Measurements from ENCODE around the gene PRKAR2B.

The PRKAR2B gene

GRCh38 chr7:107091306-107091705 is 46.8 kb downstream of the PRKAR2B start:
- TF ChIP-seq TAF1 (IDR thresholded peaks at IDR 0.05; ENCODE audit: borderline replicate concordance, insufficient read depth, low read length) (no peak), REST (IDR thresholded peaks at IDR 0.05; ENCODE audit: insufficient read depth in 1 of 2, low read depth in 2 of 2, low read length in 2 of 2) (no peak), POLR2AphosphoS5 (IDR thresholded peaks at IDR 0.05; ENCODE audit: low read depth, low read length) (no peak), FOXP2 (optimal IDR thresholded peaks at IDR 0.05; ENCODE audit: borderline replicate concordance, extremely low read depth, extremely low read length, insufficient read depth) (no peak), SIN3A (IDR thresholded peaks at IDR 0.05; ENCODE audit: borderline replicate concordance, insufficient read depth, low read length) (no peak)

GRCh38 chr7:107100824-107101223 is 56.3 kb downstream of the PRKAR2B start:
- no peak for TF ChIP-seq FOXP2 (optimal IDR thresholded peaks at IDR 0.05; ENCODE audit: borderline replicate concordance, extremely low read depth, extremely low read length, insufficient read depth)
- TF ChIP-seq SIN3A (IDR thresholded peaks at IDR 0.05; ENCODE audit: borderline replicate concordance, insufficient read depth, low read length) = no peak
- TF ChIP-seq TAF1 (IDR thresholded peaks at IDR 0.05; ENCODE audit: borderline replicate concordance, insufficient read depth, low read length) = no peak
- no peak for TF ChIP-seq POLR2AphosphoS5 (IDR thresholded peaks at IDR 0.05; ENCODE audit: low read depth, low read length)
- no peak for TF ChIP-seq REST (IDR thresholded peaks at IDR 0.05; ENCODE audit: insufficient read depth in 1 of 2, low read depth in 2 of 2, low read length in 2 of 2)

GRCh38 chr7:107103369-107103768 is 58.9 kb downstream of the PRKAR2B start:
- TF ChIP-seq FOXP2 (optimal IDR thresholded peaks at IDR 0.05; ENCODE audit: borderline replicate concordance, extremely low read depth, extremely low read length, insufficient read depth) (no peak), REST (IDR thresholded peaks at IDR 0.05; ENCODE audit: insufficient read depth in 1 of 2, low read depth in 2 of 2, low read length in 2 of 2) (no peak), TAF1 (IDR thresholded peaks at IDR 0.05; ENCODE audit: borderline replicate concordance, insufficient read depth, low read length) (no peak), SIN3A (IDR thresholded peaks at IDR 0.05; ENCODE audit: borderline replicate concordance, insufficient read depth, low read length) (no peak), POLR2AphosphoS5 (IDR thresholded peaks at IDR 0.05; ENCODE audit: low read depth, low read length) (no peak)

GRCh38 chr7:107104801-107105200 is 60.3 kb downstream of the PRKAR2B start:
- TF ChIP-seq TAF1 (IDR thresholded peaks at IDR 0.05; ENCODE audit: borderline replicate concordance, insufficient read depth, low read length) = no peak
- TF ChIP-seq FOXP2 (optimal IDR thresholded peaks at IDR 0.05; ENCODE audit: borderline replicate concordance, extremely low read depth, extremely low read length, insufficient read depth) = no peak
- no peak for TF ChIP-seq REST (IDR thresholded peaks at IDR 0.05; ENCODE audit: insufficient read depth in 1 of 2, low read depth in 2 of 2, low read length in 2 of 2)
- TF ChIP-seq SIN3A (IDR thresholded peaks at IDR 0.05; ENCODE audit: borderline replicate concordance, insufficient read depth, low read length) = no peak
- no peak for TF ChIP-seq POLR2AphosphoS5 (IDR thresholded peaks at IDR 0.05; ENCODE audit: low read depth, low read length)

Data from PFSK-1 (cell line).